PC-3 (cell line): ENCODE results near the gene PTRH1. TPM values are rescaled to one million over a fixed set of nuclear protein-coding genes. Genes with fewer than 3 reads are reported as not detected.
"Not testable (repeated sequence)": the region's sequence is repeated elsewhere in the genome, so short reads cannot be mapped to it uniquely, and the experiment has no call there.

Experiments
- ATAC-seq: fragments of 200-7000 bp; cut with Tn5 transposase; 2 replicates; pipeline ENCODE4 v1.9.1; 2020; ENCODE audit warnings: mild to moderate bottlenecking, moderate library complexity
- BruUV-seq: library from RNA; stranded (reverse); fragments of 400-500 nt; replicated peaks from 2 replicates; lab custom pipeline; 2021; lab: Mats Ljungman, UMichigan
- CTCF ChIA-PET: fragments of 300-600 bp; sonication (Branson Sonifier 250); formaldehyde crosslinking; loops from one replicate; lab custom pipeline; 2022; ENCODE audit warnings: antibody characterized with exemption; lab: Charles Lee
- POLR2A ChIA-PET: fragments of 300-600 bp; sonication (Branson Sonifier 250); formaldehyde crosslinking; loops from one replicate; lab custom pipeline; 2022; ENCODE audit warnings: antibody characterized with exemption; ENCODE audit not compliant: unreplicated experiment; lab: Charles Lee
- DNase-seq: peaks from one replicate; pipeline ENCODE4 v3.0.0-alpha.2; 2015
- H2AFZ ChIP-seq: fragments of 300-600 bp; sonication (generic); 2 replicates; pipeline ENCODE4 v1.6.0; 2016; ENCODE audit warnings: antibody characterized with exemption, low read length
- H3F3A ChIP-seq: fragments of 300-600 bp; sonication (generic); one replicate; pipeline ENCODE4 v1.6.0; 2017; ENCODE audit warnings: antibody characterized with exemption, low read length, control low read depth, mild to moderate bottlenecking; ENCODE audit not compliant: unreplicated experiment
- H3K27ac ChIP-seq: fragments of 300-600 bp; sonication (generic); 2 replicates; pipeline ENCODE4 v1.5.1; 2016; ENCODE audit warnings: mild to moderate bottlenecking, low read length
- H3K27me3 ChIP-seq: fragments of 300-600 bp; sonication (generic); 2 replicates; pipeline ENCODE4 v1.6.1; 2016; ENCODE audit warnings: low read length, mixed read lengths
- H3K36me3 ChIP-seq: fragments of 300-600 bp; sonication (generic); 2 replicates; pipeline ENCODE4 v1.6.1; 2016; ENCODE audit warnings: low read depth, mixed run types, low read length, mixed read lengths
- H3K4me1 ChIP-seq: fragments of 300-600 bp; sonication (generic); 2 replicates; pipeline ENCODE4 v1.5.1; 2016; ENCODE audit warnings: low read length; ENCODE audit not compliant: insufficient read depth
- H3K4me2 ChIP-seq: fragments of 300-600 bp; sonication (generic); 2 replicates; pipeline ENCODE4 v1.6.0; 2016; ENCODE audit warnings: low read length
- H3K4me3 ChIP-seq: fragments of 300-600 bp; sonication (generic); 2 replicates; pipeline ENCODE4 v1.5.1; 2016; ENCODE audit warnings: mild to moderate bottlenecking, low read length, mixed read lengths
- H3K79me2 ChIP-seq: fragments of 300-600 bp; sonication (generic); 2 replicates; pipeline ENCODE4 v1.6.1; 2017; ENCODE audit warnings: low read length, mixed read lengths
- H3K9ac ChIP-seq: fragments of 300-600 bp; sonication (generic); 2 replicates; pipeline ENCODE4 v1.6.0; 2016; ENCODE audit warnings: mild to moderate bottlenecking, low read length
- H3K9me2 ChIP-seq: fragments of 300-600 bp; sonication (generic); replicated peaks from 2 replicates; pipeline ENCODE4 v1.6.1; 2016; ENCODE audit warnings: mixed run types, low read length, mixed read lengths
- H3K9me3 ChIP-seq: fragments of 300-600 bp; sonication (generic); 2 replicates; pipeline ENCODE4 v1.6.1; 2016; ENCODE audit warnings: low read length, mixed read lengths
- H4K20me1 ChIP-seq: fragments of 300-600 bp; sonication (generic); 2 replicates; pipeline ENCODE4 v1.6.1; 2016; ENCODE audit warnings: low read length, mixed read lengths
- CTCF ChIP-seq: fragments of 300-600 bp; sonication (generic); conservative IDR thresholded peaks from 2 replicates; pipeline ENCODE4 v1.5.1; 2017; ENCODE audit warnings: antibody characterized with exemption, low read depth, mild to moderate bottlenecking, low read length
- EZH2 ChIP-seq: fragments of 300-600 bp; sonication (generic); IDR thresholded peaks from one replicate; pipeline ENCODE4 v1.6.1; 2017; ENCODE audit warnings: antibody characterized with exemption, mild to moderate bottlenecking, low read length; ENCODE audit not compliant: unreplicated experiment
- EZH2phosphoT487 ChIP-seq: fragments of 300-600 bp; sonication (generic); IDR thresholded peaks from 2 replicates; pipeline ENCODE4 v1.6.1; 2018; ENCODE audit warnings: mild to moderate bottlenecking, antibody characterized with exemption, low read length, borderline replicate concordance
- intact Hi-C: fragments of 100-400 bp; cut with micrococcal nuclease; formaldehyde crosslinking; loops from 2 replicates; pipeline ENCODE4 v1.9.0; 2023
- total RNA-seq: library from RNA; depleted of rRNA; stranded (reverse); fragments of >200 nt; gene quantifications from 2 replicates; pipeline ENCODE4 v1.2.3, GENCODE V29; 2014

The PTRH1 gene
- total RNA-seq, 1 experiment from 2014 or later, result 45.3 TPM

- POLR2A ChIA-PET, result no interaction called here
- Histone ChIP-seq H3K27ac (no peak overlapping the region), H3K79me2 (no peaks in the 10 kb centered on the region), H3K9ac (no peak overlapping the region), H3K36me3 (no peaks in the 10 kb centered on the region), H3K9me3 (no peaks in the 10 kb centered on the region), H4K20me1 (no peaks in the 10 kb centered on the region), H3K4me3 (no peak overlapping the region), H3F3A (no peaks in the 10 kb centered on the region), H2AFZ (no peak overlapping the region), H3K27me3 (peaks cover 15% of the 10 kb centered on the region), H3K9me2 (no peaks in the 10 kb centered on the region), H3K4me2 (no peak overlapping the region), H3K4me1 (no peaks in the 10 kb centered on the region)
- no peak for ATAC-seq
- no peak for DNase-seq
- CTCF ChIA-PET, result no interaction called here
- intact Hi-C loops, result no loop called here
- BruUV-seq, result no TSS peak
- TF ChIP-seq CTCF (no peak), EZH2phosphoT487 (no peak), EZH2 (no peak)
Measured at GRCh38 chr9:127758843-127759242, 43.4 kb upstream of the PTRH1 start.

- H3K4me2 ChIP-seq, H3K9me3 ChIP-seq, H3K9me2 ChIP-seq, BruUV-seq, H3K27ac ChIP-seq, ATAC-seq, H4K20me1 ChIP-seq, H3K36me3 ChIP-seq, POLR2A ChIA-PET, H2AFZ ChIP-seq, H3F3A ChIP-seq, H3K9ac ChIP-seq, H3K4me1 ChIP-seq, DNase-seq, intact Hi-C loops, CTCF ChIA-PET, H3K4me3 ChIP-seq, H3K79me2 ChIP-seq: not testable (repeated sequence)
- peaks cover 20% of the 10 kb centered on the region for H3K27me3 ChIP-seq
Measured at GRCh38 chr9:127756776-127757175, 41.3 kb upstream of the PTRH1 start.

GRCh38 chr9:127756233-127756632 lies 40.8 kb upstream of the PTRH1 start:
- Histone ChIP-seq H3K27ac (no peak overlapping the region), H3K36me3 (no peaks in the 10 kb centered on the region), H3K79me2 (no peaks in the 10 kb centered on the region), H3K9me2 (no peaks in the 10 kb centered on the region), H3K4me1 (no peaks in the 10 kb centered on the region), H3F3A (no peaks in the 10 kb centered on the region), H4K20me1 (no peaks in the 10 kb centered on the region), H3K9me3 (no peaks in the 10 kb centered on the region), H3K4me2 (no peak overlapping the region), H3K4me3 (no peak overlapping the region), H3K9ac (no peak overlapping the region), H3K27me3 (peaks cover 20% of the 10 kb centered on the region), H2AFZ (no peak overlapping the region)
- ChIA-PET CTCF (no interaction called here), POLR2A (no interaction called here)
- DNase-seq (no peak), ATAC-seq (no peak)
- intact Hi-C loops, result no loop called here
- TF ChIP-seq EZH2, result no peak
- no peak for TF ChIP-seq EZH2phosphoT487
- no peak for TF ChIP-seq CTCF
- no TSS peak for BruUV-seq
